Urothelium cell line (cell line): Measurements from ENCODE around the gene CAMK1G.

Experiments
- DNase-seq: peaks from one replicate; pipeline ENCODE4 v3.0.0; 2011; ENCODE audit warnings: low spot score, mixed read lengths
- FAIRE-seq: peaks from 2 replicates; lab custom pipeline; 2011; peaks lifted over from hg19 to GRCh38; lab: Jason Lieb, UNC

CAMK1G gene

DNA sequence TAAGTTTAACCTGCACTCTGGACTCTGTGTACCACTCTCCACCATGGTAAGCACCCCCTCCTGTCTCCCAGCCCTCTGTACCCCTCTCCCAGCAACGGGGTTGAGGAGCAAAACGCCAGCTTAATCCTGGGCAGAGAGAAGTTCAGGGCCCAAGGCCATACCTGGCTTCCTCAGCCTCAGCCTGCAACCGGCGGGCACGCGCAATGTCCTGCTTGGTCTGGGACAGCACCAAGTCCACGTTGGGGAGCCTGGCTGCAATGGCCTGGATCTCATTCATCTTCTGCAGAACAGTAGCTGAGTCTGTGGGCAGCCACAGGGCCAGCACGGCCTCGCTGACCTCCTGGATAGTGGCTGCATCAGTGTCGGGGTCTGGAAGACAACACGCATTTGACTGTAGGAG lies 34.8 kb downstream of the CAMK1G start:
- no peak for DNase-seq
- no peak for FAIRE-seq

DNA sequence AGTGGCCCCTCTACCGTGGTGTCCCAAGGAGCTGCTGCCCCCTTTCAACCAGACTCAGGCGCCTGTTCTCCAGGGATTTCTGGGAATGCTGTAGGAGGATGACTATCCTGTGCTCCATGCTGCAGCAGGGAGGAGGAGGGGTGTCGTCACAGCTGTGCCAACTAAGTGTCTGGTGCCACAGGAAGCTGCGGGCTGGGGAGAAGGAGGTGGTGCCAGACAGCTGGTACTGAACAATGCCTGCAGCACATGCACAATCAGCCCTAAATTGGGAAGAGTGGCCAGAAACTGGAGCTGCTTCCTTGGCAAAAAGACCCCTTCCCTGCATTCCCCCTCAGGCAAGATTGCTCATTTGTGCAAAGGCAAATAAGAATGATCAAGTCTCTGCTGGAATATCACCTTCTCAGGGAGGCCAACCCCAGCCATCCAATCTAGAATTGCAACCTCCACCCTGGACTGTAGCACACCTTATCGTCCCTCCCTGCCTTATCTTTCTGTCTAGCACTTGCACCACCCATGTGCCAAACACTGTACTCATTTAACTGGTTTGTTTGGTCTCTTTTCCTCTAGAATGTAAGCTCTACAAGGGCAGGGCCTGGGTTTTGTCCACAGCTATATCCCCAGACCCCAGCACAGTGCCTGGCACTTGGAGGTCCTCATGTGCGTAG lies 35.4 kb downstream of the CAMK1G start:
- FAIRE-seq (no peak), DNase-seq (no peak)

- FAIRE-seq (no peak), DNase-seq (no peak)
Observed at GRCh38 chr1:209619696-209620486, 36.4 kb downstream of the CAMK1G start.

DNA sequence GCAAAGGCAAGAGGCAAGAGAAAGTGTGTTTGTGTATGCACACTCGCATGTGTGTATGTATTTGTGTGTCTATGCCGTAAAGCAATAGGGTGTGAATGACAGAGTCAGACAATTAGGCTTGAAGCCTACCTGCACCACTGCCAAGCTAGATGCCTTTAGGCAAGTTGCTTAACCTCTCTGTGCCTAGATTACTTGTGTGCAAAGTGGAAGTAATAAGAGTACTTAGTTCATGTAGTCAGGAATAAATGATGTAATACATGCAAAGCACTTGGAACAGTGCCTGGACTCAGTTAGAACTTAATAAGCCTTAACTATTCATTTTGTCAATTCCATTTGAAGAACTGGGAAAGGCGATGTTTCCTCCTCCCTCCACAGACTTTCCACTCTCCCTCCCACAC lies 37.0 kb downstream of the CAMK1G start:
- FAIRE-seq = no peak
- no peak for DNase-seq

DNA sequence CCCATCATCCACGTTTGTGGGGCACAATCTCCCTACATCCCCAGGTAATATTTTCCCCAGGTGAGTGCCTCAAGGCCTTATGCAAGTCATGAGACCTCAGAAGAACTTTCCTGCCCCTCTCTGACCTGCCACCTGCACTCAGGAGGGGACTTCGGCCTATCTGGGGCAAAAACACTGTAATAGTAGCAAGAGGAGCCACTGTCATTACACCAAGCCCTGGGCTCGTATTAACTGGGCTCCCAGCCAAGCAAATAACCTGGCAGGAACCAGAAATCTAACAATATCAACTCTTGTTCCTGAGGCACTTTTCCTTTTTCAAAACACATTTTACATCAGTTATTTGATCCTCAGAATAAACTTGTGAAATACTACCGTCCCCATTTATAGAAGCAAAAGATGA lies 37.8 kb downstream of the CAMK1G start:
- DNase-seq = no peak
- FAIRE-seq = no peak

DNA sequence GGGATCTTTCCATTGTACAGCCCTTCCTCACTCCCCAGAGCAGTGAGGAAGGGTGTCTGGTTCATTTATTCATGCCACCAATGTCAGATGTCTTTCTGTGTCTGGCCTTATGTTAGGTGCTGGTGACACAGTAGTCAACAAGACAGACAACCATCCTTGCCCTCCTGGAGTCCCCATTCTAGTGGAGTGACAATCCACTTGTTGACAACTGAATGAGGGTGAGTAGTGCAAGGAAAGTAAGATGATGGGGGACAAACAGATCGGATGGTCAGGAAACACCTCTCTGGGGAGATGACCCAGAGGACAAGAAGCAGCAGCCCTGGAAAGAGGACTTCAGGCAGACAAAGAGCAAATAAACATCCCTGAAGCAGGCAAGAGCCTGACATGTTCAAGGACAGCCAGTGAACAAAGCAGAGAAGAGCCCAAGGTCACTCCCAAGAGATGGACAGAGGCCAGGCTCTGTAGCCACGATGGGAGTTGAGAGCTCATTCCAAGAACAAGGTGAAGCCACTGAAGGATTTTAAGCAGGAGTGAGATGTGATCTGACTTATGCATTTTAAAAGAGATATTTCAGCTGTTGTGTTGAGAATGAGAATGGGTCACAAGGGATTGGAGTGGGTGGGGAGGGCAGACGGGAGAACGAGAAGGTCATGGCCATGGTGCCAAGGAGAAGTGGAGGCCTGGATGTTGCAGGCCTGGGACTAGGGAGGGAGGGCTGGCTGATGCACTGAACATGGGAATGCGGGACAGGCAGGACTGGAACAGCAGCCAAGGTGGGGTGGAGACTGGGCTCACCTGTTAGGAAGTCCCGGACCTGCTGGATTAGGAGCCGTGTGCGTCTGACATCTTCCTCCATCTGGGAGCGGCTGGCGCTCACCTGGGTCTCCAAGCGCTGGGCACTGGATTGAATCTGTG lies 38.5 kb downstream of the CAMK1G start:
- FAIRE-seq = peak; percentile 86

GRCh38 chr1:209622841-209623829 lies 39.6 kb downstream of the CAMK1G start:
- FAIRE-seq (no peak), DNase-seq (no peak)

More for the DNA sequence above, 38.5 kb downstream of the CAMK1G start:
- no peak for DNase-seq

DNA sequence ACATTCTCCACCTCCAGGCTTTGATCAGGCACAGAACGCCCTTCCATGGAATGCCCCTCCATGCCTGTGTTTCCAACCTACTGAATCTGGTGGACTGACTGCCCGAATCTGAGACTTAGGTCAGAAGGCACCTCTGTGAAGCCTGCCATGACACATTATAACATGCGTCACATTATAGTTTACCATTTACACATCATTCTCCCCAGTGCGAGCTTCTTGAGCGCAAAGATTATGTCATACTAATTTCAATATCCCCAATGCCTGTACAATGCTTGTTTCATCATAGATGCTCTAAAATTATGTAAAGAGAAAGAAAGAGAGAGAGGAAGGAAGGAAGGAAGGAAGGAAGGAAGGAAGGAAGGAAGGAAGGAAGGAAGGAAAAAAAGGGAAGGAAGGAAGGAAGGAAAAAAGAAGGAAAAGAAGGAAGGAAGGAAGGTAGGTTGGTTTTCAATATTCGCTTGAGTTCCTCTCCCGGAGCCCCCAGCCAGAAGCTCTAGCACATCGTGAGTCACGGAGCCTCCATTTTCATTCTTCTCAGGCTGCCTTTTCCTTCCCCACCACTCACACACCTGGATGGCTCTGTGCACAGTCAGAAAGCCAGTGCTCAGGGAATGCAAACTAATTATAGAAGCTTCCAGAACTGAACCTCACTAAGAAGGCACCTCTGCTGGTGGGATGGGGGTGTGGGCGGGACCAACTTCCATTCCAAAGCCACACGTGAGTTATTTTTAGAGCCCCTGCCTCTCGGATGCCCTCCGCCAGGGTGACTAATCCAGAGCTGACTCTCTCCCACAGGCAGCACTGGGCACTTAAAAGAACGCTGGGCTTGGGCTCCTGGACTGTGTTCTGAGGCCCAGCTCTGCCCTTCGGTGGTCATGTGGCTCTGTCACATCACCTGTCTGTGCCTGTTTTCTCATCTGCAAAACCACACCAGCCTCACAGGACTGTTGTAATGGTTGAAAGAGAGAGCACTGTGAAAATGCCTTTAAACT lies 41.3 kb downstream of the CAMK1G start:
- FAIRE-seq (no peak), DNase-seq (peak; percentile 36)

- DNase-seq (no peak), FAIRE-seq (no peak)
Observed at GRCh38 chr1:209625791-209626285, 42.3 kb downstream of the CAMK1G start.

DNA sequence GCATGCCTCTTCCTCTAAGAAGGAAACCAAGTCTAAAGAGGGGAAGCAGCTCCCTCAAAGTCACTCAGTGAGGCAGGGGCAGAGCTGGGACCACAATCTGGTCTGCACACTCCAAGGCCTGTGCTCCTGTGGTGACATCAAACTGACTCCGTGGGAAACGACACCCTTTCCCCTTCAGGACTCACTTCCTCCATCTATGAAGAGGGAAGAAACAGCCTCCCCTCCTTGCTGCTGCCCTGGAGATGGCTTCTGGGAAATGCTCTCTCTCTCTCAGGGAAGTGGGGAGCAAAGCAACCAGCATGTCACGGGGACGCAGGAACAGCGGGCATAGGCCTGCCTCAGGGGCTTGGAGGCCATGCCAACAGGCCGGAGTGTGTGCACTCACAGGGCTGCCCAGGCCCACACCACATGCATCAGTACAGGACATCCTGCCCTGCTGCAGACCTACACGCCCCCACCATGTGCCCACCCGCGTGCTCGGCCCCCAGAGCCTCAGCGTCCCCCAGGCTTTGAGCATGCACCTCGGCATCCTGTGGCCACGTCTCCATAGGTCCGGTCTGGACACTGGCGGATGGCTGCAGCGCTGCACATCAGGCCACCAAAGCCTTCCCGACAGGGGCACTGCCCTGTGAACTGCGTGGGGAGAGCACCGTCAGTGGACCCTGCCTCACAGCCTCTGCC lies 43.0 kb downstream of the CAMK1G start:
- DNase-seq (no peak), FAIRE-seq (peak; percentile 9)

DNA sequence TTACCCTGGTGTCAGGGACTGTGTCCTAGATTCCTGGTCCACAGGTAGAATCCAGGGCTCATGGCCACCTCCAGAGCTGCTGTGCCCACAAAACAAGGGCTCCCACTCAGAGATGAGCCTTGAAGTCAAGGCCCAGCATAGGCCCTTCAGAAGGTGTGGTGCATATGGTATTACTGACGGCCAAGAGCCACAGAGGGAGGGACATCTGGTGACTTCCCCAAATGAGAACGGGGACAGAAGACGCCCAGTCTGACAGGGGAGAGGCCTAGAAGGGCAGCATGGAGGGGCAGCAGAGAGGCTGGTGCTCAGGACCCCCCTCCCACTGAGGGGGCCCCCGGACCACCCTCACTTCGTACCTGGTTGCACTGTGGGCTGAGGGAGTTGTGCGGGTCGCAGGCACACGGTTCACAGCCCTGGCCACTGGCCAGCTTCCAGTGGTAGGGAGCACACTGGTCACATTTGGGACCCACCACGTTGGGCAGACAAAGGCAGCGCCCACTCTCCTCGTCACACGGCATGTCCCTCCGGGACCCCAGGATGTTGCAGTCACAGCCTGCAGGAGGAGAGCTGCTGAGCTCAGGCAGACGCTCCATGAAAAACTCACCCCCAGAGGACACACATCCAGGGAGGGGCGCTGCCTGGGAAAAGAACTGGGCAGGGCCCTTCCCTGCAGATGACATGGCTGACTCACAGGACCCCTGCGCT lies 43.7 kb downstream of the CAMK1G start:
- DNase-seq = no peak

GRCh38 chr1:209627732-209628196 lies 44.2 kb downstream of the CAMK1G start:
- FAIRE-seq = peak; percentile 71

More for the DNA sequence above, 43.7 kb downstream of the CAMK1G start:
- no peak for FAIRE-seq

DNA sequence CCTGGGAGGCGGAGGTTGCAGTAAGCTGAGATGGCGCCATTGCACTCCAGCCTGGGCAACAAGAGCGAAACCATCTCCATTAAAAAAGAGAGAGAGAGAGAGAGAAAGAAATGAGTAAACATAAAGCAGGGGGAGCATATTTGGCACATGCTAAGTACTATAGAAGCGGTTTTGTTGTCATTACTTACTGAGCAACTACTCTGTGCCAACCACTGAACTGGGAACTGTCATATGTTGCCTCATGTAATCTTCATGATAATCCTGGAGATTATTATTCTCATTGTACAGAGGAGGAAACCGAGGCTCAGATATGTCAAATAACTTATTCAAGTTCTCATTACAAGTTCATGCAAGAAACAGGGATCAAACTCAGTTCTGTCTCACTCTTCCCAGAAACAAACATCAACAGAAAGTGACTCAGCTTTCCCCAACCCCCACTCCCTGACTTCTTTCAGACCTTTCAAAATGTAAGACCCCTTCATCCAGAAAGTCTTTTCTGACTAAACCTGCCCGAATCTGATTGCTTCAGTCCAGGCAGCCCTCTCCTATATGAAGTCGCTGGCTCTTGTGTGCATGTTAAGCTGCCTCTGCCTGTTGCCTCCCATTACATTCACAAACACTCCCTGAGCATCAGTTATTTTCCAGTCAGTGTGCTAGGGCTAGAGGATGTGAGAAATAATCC lies 45.2 kb downstream of the CAMK1G start:
- FAIRE-seq = no peak
- no peak for DNase-seq

More at GRCh38 chr1:209627732-209628196, 44.2 kb downstream of the CAMK1G start:
- DNase-seq = peak; percentile 72

- no peak for DNase-seq
- no peak for FAIRE-seq
Observed at GRCh38 chr1:209629621-209630382, 46.3 kb downstream of the CAMK1G start.

- DNase-seq (no peak), FAIRE-seq (no peak)
Observed at GRCh38 chr1:209630383-209631225, 47.1 kb downstream of the CAMK1G start.
